ENCODE data around the gene PRXL2B. TPM values are rescaled to one million over a fixed set of nuclear protein-coding genes. Genes with fewer than 3 reads are reported as not detected.
A peak's percentile ranks its signal among the peaks of the same experiment; 100 is the strongest.

PRXL2B gene
- total RNA-seq, 4 donors from 2014 or later = 33.7 to 101 (median 50.1) TPM

DNA sequence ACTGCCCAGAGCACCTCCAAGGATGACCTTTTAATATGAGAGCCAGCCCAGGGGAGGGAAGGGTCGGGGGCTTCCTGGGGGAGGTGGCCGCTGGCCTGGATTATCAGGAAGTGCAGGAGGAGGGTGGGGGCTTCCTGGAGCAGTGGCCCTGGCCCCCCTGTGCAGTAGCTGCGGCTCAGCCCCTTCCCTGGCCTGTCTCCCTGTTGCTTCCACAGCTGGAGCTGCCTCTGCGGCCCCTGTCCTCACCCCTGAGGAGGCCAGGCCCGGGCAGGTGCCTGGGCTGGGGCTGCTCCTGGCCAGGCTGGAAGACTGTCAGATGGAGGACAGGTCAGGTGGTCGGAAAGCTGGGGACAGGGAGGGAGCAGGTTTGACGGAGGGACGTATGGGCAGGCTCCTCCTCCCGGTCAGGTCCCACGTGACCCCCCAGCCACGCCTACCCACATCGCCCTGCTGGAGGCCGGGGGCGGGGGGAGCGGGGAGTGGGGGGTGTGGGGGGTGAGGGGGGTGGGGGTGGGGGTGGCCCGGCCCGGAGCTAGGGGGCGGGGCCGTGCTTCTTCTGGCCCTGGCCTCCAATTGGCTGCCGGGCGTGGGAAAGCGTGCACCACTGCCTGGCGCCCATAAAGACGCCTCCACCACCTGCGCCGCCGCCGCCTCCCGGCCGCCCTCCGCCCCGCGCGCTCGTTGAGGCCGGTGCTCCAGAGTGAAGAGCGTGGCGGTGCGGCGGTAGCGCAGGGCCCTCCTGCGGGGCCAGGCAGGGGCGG lies 40.6 kb upstream of the PRXL2B start:
- peak overlapping the region; percentile 95 to 96 (median 96) for H3K27ac ChIP-seq
- peak overlapping the region; percentile 37 to 57 (median 46) for H3K4me3 ChIP-seq
- 4% methylated on average over 13 of the region's 43 CpGs; no CpG with 5 or more reads in 1 of the 2 donors for WGBS, 2 donors (ENCODE audit: low coverage in 1 of 2)
- peak; percentile 95 for DNase-seq
- TF ChIP-seq POLR2A (IDR thresholded peaks at IDR 0.05) (peak; percentile 63), CTCF (IDR thresholded peaks at IDR 0.05) (no peak), EP300 (IDR thresholded peaks at IDR 0.05; ENCODE audit: low read depth) (no peak), POLR2AphosphoS5 (IDR thresholded peaks at IDR 0.05) (peak; percentile 68 to 93 (median 88))
- intact Hi-C loops (cut with DNase I; ENCODE audit: low total_unique reads) = loop anchor here (5.0 kb wide), 1 partner anchor 129 kb away; no protein-coding TSS in a partner anchor
- H3K9me3 ChIP-seq = no peaks in the 10 kb centered on the region
- H3K4me1 ChIP-seq = peaks cover 23 to 81% (median 65%) of the 10 kb centered on the region in 4 donors
- in situ Hi-C loops (cut with MboI; ENCODE audit: low pct_ligation_motif_present in 1 of 4, low pct_unique_long_range_greater_than_20kb in 1 of 4, low sequenced_read_pairs in 3 of 4) = loop anchor here in 1 of 4 donors (10.0 to 25.0 kb wide), 2 partner anchors 131 to 359 kb away; partner anchors contain the start of genes FAAP20 and PEX10
- H3K27me3 ChIP-seq = peaks cover 3% of the 10 kb centered on the region
- no peaks in the 10 kb centered on the region for H3K36me3 ChIP-seq

DNA sequence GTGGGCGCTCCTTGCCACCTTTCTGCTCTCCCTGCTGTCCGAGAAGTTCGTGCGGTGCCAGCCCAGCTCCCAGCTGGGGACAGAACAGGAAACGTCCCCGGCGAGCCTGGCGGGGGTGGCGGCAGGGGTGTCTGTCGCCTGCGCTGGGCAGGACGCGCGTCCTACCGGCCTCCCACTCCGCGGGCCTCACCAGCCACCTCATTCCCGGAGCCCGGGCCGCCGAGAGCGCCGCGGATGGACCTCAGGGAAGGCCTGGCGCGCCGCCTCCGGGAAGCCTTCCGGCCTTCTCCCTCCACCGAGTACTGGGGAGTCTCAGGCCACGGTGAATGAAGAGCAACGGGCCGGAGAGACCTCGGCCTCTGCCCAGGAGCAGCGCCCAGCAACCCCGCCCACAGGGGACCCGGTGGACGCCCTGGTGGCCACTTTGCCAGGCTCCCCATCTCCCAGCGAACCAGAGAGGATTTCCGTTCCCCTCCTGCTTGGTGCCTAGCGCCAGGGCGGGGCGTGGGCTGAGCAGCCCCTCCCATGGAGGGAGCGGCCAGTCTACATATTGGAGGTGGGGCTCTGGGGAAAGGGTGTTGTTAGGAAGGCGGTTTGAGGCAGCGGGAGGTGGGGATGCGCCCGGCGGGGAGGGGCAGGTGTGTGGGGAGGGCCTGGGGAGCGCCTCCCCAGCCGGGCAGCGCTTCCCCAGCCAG lies 39.9 kb upstream of the PRXL2B start:
- peak; percentile 95 for DNase-seq
- Histone ChIP-seq H3K27me3 (no peaks in the 10 kb centered on the region), H3K9me3 (no peaks in the 10 kb centered on the region), H3K36me3 (no peaks in the 10 kb centered on the region), H3K4me3 (peak overlapping the region; percentile 37 to 57 (median 46)), H3K27ac (peak overlapping the region; percentile 95 to 96 (median 96)), H3K4me1 (peaks cover 20 to 76% (median 60%) of the 10 kb centered on the region in 4 donors)
- in situ Hi-C loops (cut with MboI; ENCODE audit: low pct_ligation_motif_present in 1 of 4, low pct_unique_long_range_greater_than_20kb in 1 of 4, low sequenced_read_pairs in 3 of 4) = loop anchor here in 1 of 4 donors (10.0 to 25.0 kb wide), 2 partner anchors 132 to 359 kb away; partner anchors contain the start of genes FAAP20 and PEX10
- TF ChIP-seq CTCF (IDR thresholded peaks at IDR 0.05) = peak in 4 of 5 experiments; percentile 8 to 57 (median 38)
- TF ChIP-seq EP300 (IDR thresholded peaks at IDR 0.05; ENCODE audit: low read depth) = no peak
- peak; percentile 78 to 82 (median 80) for TF ChIP-seq POLR2AphosphoS5 (IDR thresholded peaks at IDR 0.05)
- TF ChIP-seq POLR2A (IDR thresholded peaks at IDR 0.05) = peak; percentile 48
- intact Hi-C loops (cut with DNase I; ENCODE audit: low total_unique reads) = loop anchor here (5.0 kb wide), 1 partner anchor 129 kb away; no protein-coding TSS in a partner anchor
- WGBS, 2 donors (ENCODE audit: low coverage in 1 of 2) = 0% methylated on average over 44 of the region's 52 CpGs; no CpG with 5 or more reads in 1 of the 2 donors

GRCh38 chr1:2547210-2548067 lies 39.1 kb upstream of the PRXL2B start:
- H3K27ac ChIP-seq = peak overlapping the region; percentile 95 to 96 (median 96)
- peaks cover 20 to 68% (median 54%) of the 10 kb centered on the region in 4 donors for H3K4me1 ChIP-seq
- no peaks in the 10 kb centered on the region for H3K9me3 ChIP-seq
- intact Hi-C loops (cut with DNase I; ENCODE audit: low total_unique reads) = loop anchor here (5.0 kb wide), 1 partner anchor 130 kb away; no protein-coding TSS in a partner anchor
- DNase-seq = peak; percentile 51
- no peaks in the 10 kb centered on the region for H3K27me3 ChIP-seq
- WGBS, 2 donors (ENCODE audit: low coverage in 1 of 2) = 6 to 7% methylated on average over 3 to 17 of the region's 27 CpGs
- in situ Hi-C loops (cut with MboI; ENCODE audit: low pct_ligation_motif_present in 1 of 4, low pct_unique_long_range_greater_than_20kb in 1 of 4, low sequenced_read_pairs in 3 of 4) = loop anchor here in 1 of 4 donors (10.0 to 25.0 kb wide), 2 partner anchors 133 to 360 kb away; partner anchors contain the start of genes FAAP20 and PEX10
- H3K4me3 ChIP-seq = peak overlapping the region; percentile 24 to 57 (median 42)
- no peaks in the 10 kb centered on the region for H3K36me3 ChIP-seq
- TF ChIP-seq POLR2AphosphoS5 (IDR thresholded peaks at IDR 0.05) = peak in 1 of 3 donors; percentile 29
- peak; percentile 76 for TF ChIP-seq POLR2A (IDR thresholded peaks at IDR 0.05)
- no peak for TF ChIP-seq EP300 (IDR thresholded peaks at IDR 0.05; ENCODE audit: low read depth)
- TF ChIP-seq CTCF (IDR thresholded peaks at IDR 0.05) = no peak

Data from transverse colon (tissue), 4 donors.